Sigmoid colon (tissue), 7 donors: ENCODE data around the gene LARP6. TPM values are rescaled to one million over a fixed set of nuclear protein-coding genes. Genes with fewer than 3 reads are reported as not detected.

Source experiments
- DNase-seq: peaks from one replicate; pipeline ENCODE4 v3.0.0-alpha.2; 2019
- H3K27ac ChIP-seq, 4 donors: fragments of 200-600 bp; sonication (generic); one replicate each; pipeline ENCODE4 v1.5.1; 2016 to 2019; ENCODE audit warnings: mild to moderate bottlenecking in 1 of 4
- H3K27me3 ChIP-seq, 3 donors: fragments of 200-600 bp; sonication (generic); one replicate each; pipeline ENCODE4 v1.5.1; 2019; ENCODE audit warnings: mild to moderate bottlenecking in 1 of 3
- H3K36me3 ChIP-seq, 4 donors: fragments of 200-600 bp; sonication (generic); one replicate each; pipeline ENCODE4 v1.5.1; 2016 to 2019
- H3K4me1 ChIP-seq, 4 donors: fragments of 200-600 bp; sonication (generic); one replicate each; pipeline ENCODE4 v1.5.1; 2017 to 2019
- H3K4me3 ChIP-seq, 4 donors: fragments of 200-600 bp; sonication (generic); one replicate each; pipeline ENCODE4 v1.5.1; 2017 to 2019; ENCODE audit warnings: mild to moderate bottlenecking in 2 of 4, moderate library complexity in 1 of 4
- H3K9me3 ChIP-seq, 4 donors: fragments of 200-600 bp in 3 of 4; sonication (generic) in 3 of 4; one replicate each; pipeline versions ENCODE4 v1.5.1 to v1.6.1; 2013 to 2019
- CTCF ChIP-seq, 4 experiments: fragments of 450-650 bp in 3 of 4; fragments of 200-600 bp in 1 of 4; IDR thresholded peaks; one replicate each; pipeline ENCODE4 v1.5.1; 2016 to 2019; ENCODE audit warnings: antibody characterized with exemption in 4 of 4, mild to moderate bottlenecking in 3 of 4, moderate library complexity in 2 of 4
- EP300 ChIP-seq, 4 donors: sonication (generic); formaldehyde crosslinking; IDR thresholded peaks; one replicate each; pipeline ENCODE4 v1.6.1; 2017; ENCODE audit warnings: antibody characterized with exemption in 4 of 4
- POLR2A ChIP-seq, 2 donors: fragments of 450-650 bp; IDR thresholded peaks; one replicate each; pipeline ENCODE4 v1.6.1; 2016; ENCODE audit warnings: antibody characterized with exemption in 2 of 2, mild to moderate bottlenecking in 2 of 2, moderate library complexity in 2 of 2
- POLR2AphosphoS5 ChIP-seq, 4 donors: sonication (generic); formaldehyde crosslinking; IDR thresholded peaks; one replicate each; pipeline ENCODE4 v1.6.1; 2017; ENCODE audit warnings: antibody characterized with exemption in 4 of 4
- WGBS, 2 donors: extraction: QIAGEN DNeasy Blood & Tissue Kit; methylation state at CpG; one replicate each; pipeline ENCODE4 v1.1.7; 2013; 5-methylcytosine and 5-hydroxymethylcytosine counted together
- intact Hi-C: fragments of 100-400 bp; cut with DNase I; formaldehyde crosslinking; loops from one replicate; pipeline ENCODE4 v1.15.1; 2023
- polyA plus RNA-seq, 3 donors: library from polyadenylated mRNA; stranded (reverse); fragments of 200-250 nt; gene quantifications; one replicate each; pipeline ENCODE4 v1.2.3, GENCODE V29; 2013
- total RNA-seq, 4 donors: library from RNA; depleted of rRNA; stranded (reverse); fragments of >200 nt; gene quantifications; one replicate each; pipeline ENCODE4 v1.1.0, GENCODE V29; 2016
- donor health status: healthy with polysubstance abuse.
- donor health status: Bipolar disorder and iron deficiency.
- donor health status: healthy.

Gene LARP6
- total and polyA plus RNA-seq, 7 donors, result 1.2 to 26.6 (median 13.7) TPM

- no peak overlapping the region for H3K4me3 ChIP-seq
- H3K36me3 ChIP-seq, result peaks cover 0 to 7% (median 0%) of the 10 kb centered on the region in 4 donors
- peak overlapping the region in 2 of 4 donors; percentile 89 to 90 for H3K27ac ChIP-seq
- WGBS, 2 donors, result 77 to 79% methylated on average over 2 of the region's 2 CpGs
- DNase-seq, result no peak
- H3K4me1 ChIP-seq, result peaks cover 0 to 34% (median 23%) of the 10 kb centered on the region in 4 donors
- no peaks in the 10 kb centered on the region for H3K27me3 ChIP-seq
- TF ChIP-seq POLR2A (IDR thresholded peaks at IDR 0.05), result no peak
- TF ChIP-seq CTCF (IDR thresholded peaks at IDR 0.05), result no peak
- TF ChIP-seq POLR2AphosphoS5 (IDR thresholded peaks at IDR 0.05), result no peak
- H3K9me3 ChIP-seq, result no peaks in the 10 kb centered on the region
- intact Hi-C loops, result no loop called here
Observed at GRCh38 chr15:70855764-70856163, 1.8 kb upstream of the LARP6 start.

GRCh38 chr15:70854666-70854976 lies 664 bp upstream of the LARP6 start:
- intact Hi-C loops, result loop anchor here (5.0 kb wide), 1 partner anchor 38 kb away; the partner anchor contains the start of genes LRRC49 and THAP10
- whole genome bisulfite sequencing, 2 donors, result 32 to 52% methylated on average over 4 of the region's 4 CpGs
- DNase-seq, result no peak
- Histone ChIP-seq H3K27me3 (no peaks in the 10 kb centered on the region), H3K4me3 (peak overlapping the region; percentile 68 to 87 (median 80)), H3K4me1 (peaks cover 0 to 34% (median 23%) of the 10 kb centered on the region in 4 donors), H3K27ac (peak overlapping the region; percentile 79 to 90 (median 88)), H3K9me3 (no peaks in the 10 kb centered on the region), H3K36me3 (peaks cover 0 to 8% (median 0%) of the 10 kb centered on the region in 4 donors)
- TF ChIP-seq EP300 (IDR thresholded peaks at IDR 0.05) (no peak), CTCF (IDR thresholded peaks at IDR 0.05) (no peak), POLR2AphosphoS5 (IDR thresholded peaks at IDR 0.05) (no peak), POLR2A (IDR thresholded peaks at IDR 0.05) (no peak)

- Histone ChIP-seq H3K9me3 (no peaks in the 10 kb centered on the region), H3K27ac (peak overlapping the region; percentile 79 to 90 (median 88)), H3K4me3 (peak overlapping the region; percentile 68 to 87 (median 80)), H3K4me1 (peaks cover 0 to 34% (median 23%) of the 10 kb centered on the region in 4 donors), H3K36me3 (peaks cover 0 to 8% (median 0%) of the 10 kb centered on the region in 4 donors), H3K27me3 (no peaks in the 10 kb centered on the region)
- TF ChIP-seq POLR2A (IDR thresholded peaks at IDR 0.05) (no peak), EP300 (IDR thresholded peaks at IDR 0.05) (no peak)
- 11 to 16% methylated on average over 54 of the region's 54 CpGs for WGBS, 2 donors
- intact Hi-C loops, result loop anchor here (5.0 kb wide), 1 partner anchor 39 kb away; the partner anchor contains the start of genes LRRC49 and THAP10
- DNase-seq, result no peak
Observed at GRCh38 chr15:70853318-70853972, 512 bp downstream of the LARP6 start.

GRCh38 chr15:70852501-70853317 lies 1.2 kb downstream of the LARP6 start:
- no peak for DNase-seq
- Histone ChIP-seq H3K9me3 (no peaks in the 10 kb centered on the region), H3K4me1 (peaks cover 0 to 34% (median 23%) of the 10 kb centered on the region in 4 donors), H3K36me3 (peaks cover 0 to 8% (median 0%) of the 10 kb centered on the region in 4 donors), H3K27me3 (no peaks in the 10 kb centered on the region), H3K27ac (peak overlapping the region; percentile 79 to 90 (median 88)), H3K4me3 (peak overlapping the region; percentile 68 to 87 (median 80))
- 72 to 80% methylated on average over 11 of the region's 11 CpGs for WGBS, 2 donors
- no peak for TF ChIP-seq POLR2A (IDR thresholded peaks at IDR 0.05)
- TF ChIP-seq CTCF (IDR thresholded peaks at IDR 0.05), result no peak
- no peak for TF ChIP-seq POLR2AphosphoS5 (IDR thresholded peaks at IDR 0.05)
- TF ChIP-seq EP300 (IDR thresholded peaks at IDR 0.05), result no peak
- intact Hi-C loops, result loop anchor here (5.0 kb wide), 1 partner anchor 40 kb away; the partner anchor contains the start of genes LRRC49 and THAP10

GRCh38 chr15:70851889-70852288 lies 2.1 kb downstream of the LARP6 start:
- Histone ChIP-seq H3K36me3 (peaks cover 0 to 8% (median 0%) of the 10 kb centered on the region in 4 donors), H3K4me1 (peaks cover 0 to 28% (median 21%) of the 10 kb centered on the region in 4 donors), H3K27me3 (no peaks in the 10 kb centered on the region), H3K4me3 (no peak overlapping the region), H3K27ac (peak overlapping the region in 1 of 4 donors; percentile 89), H3K9me3 (no peaks in the 10 kb centered on the region)
- DNase-seq, result no peak
- WGBS, 2 donors, result 95 to 98% methylated on average over 6 of the region's 6 CpGs
- intact Hi-C loops, result loop anchor here (5.0 kb wide), 1 partner anchor 40 kb away; the partner anchor contains the start of genes LRRC49 and THAP10
- TF ChIP-seq CTCF (IDR thresholded peaks at IDR 0.05) (no peak), EP300 (IDR thresholded peaks at IDR 0.05) (no peak)
